Transverse colon (tissue), 4 donors: Measurements from ENCODE around the gene DIS3L. TPM values are rescaled to one million over a fixed set of nuclear protein-coding genes. Genes with fewer than 3 reads are reported as not detected.

ENCODE experiments used
- DNase-seq: peaks from one replicate; pipeline ENCODE4 v3.0.0-alpha.2; 2019
- H3K27ac ChIP-seq, 4 donors: fragments of 200-600 bp; sonication (generic); 2 replicates each; pipeline ENCODE4 v1.5.1; 2016 to 2018; ENCODE audit warnings: inconsistent platforms in 4 of 4
- H3K27me3 ChIP-seq: fragments of 200-600 bp; sonication (generic); 2 replicates; pipeline ENCODE4 v1.5.1; 2017; ENCODE audit warnings: inconsistent platforms
- H3K36me3 ChIP-seq, 4 donors: fragments of 200-600 bp; sonication (generic); 2 replicates each; pipeline ENCODE4 v1.5.1; 2017 to 2019; ENCODE audit warnings: inconsistent platforms in 4 of 4
- H3K4me1 ChIP-seq, 4 donors: fragments of 200-600 bp; sonication (generic); 2 replicates each; pipeline ENCODE4 v1.5.1; 2017 to 2020; ENCODE audit warnings: inconsistent platforms in 4 of 4
- H3K4me3 ChIP-seq, 4 donors: fragments of 200-600 bp; sonication (generic); 1 replicate in 1 of 4; 2 replicates in 3 of 4; pipeline versions ENCODE4 v1.5.1 to v1.6.1; 2017 to 2019; ENCODE audit warnings: inconsistent platforms in 4 of 4
- H3K9me3 ChIP-seq, 2 donors: fragments of 200-600 bp; sonication (generic); 2 replicates each; pipeline ENCODE4 v1.5.1; 2017 to 2019; ENCODE audit warnings: inconsistent platforms in 2 of 2
- CTCF ChIP-seq, 5 experiments: fragments of 200-600 bp in 3 of 5; fragments of 450-650 bp in 2 of 5; sonication (generic) in 3 of 5; IDR thresholded peaks; 1 replicate in 2 of 5; 2 replicates in 3 of 5; pipeline ENCODE4 v1.5.1; 2016 to 2017; ENCODE audit warnings: antibody characterized with exemption in 5 of 5, inconsistent platforms in 3 of 5, mild to moderate bottlenecking in 2 of 5, moderate library complexity in 1 of 5
- EP300 ChIP-seq: sonication (generic); formaldehyde crosslinking; IDR thresholded peaks from one replicate; pipeline ENCODE4 v1.6.1; 2017; ENCODE audit warnings: antibody characterized with exemption, low read depth
- POLR2A ChIP-seq: fragments of 450-650 bp; IDR thresholded peaks from one replicate; pipeline ENCODE4 v1.6.1; 2016; ENCODE audit warnings: antibody characterized with exemption, mild to moderate bottlenecking, moderate library complexity
- POLR2AphosphoS5 ChIP-seq, 3 donors: sonication (generic); formaldehyde crosslinking; IDR thresholded peaks; one replicate each; pipeline ENCODE4 v1.6.1; 2016; ENCODE audit warnings: antibody characterized with exemption in 3 of 3
- WGBS, 2 donors: methylation state at CpG; one replicate each; pipeline ENCODE4 v1.1.5; 2018; ENCODE audit warnings: low coverage in 1 of 2; 5-methylcytosine and 5-hydroxymethylcytosine counted together
- in situ Hi-C, 4 donors: fragments of 200-750 bp; cut with MboI; loops; one replicate each; pipeline versions ENCODE4 v1.15.0 to v1.15.1; 2017; ENCODE audit warnings: low sequenced_read_pairs in 3 of 4, low pct_ligation_motif_present in 1 of 4, low pct_unique_long_range_greater_than_20kb in 1 of 4
- intact Hi-C: fragments of 100-400 bp; cut with DNase I; formaldehyde crosslinking; loops from one replicate; pipeline ENCODE4 v1.15.1; 2023; ENCODE audit warnings: low total_unique reads
- total RNA-seq, 4 donors: library from RNA; depleted of rRNA; stranded (reverse); fragments of >200 nt; gene quantifications; one replicate each; pipeline ENCODE4 v1.1.0, GENCODE V29; 2016

DIS3L gene
- total RNA-seq, 4 donors from 2014 or later = 17.6 to 24.8 (median 24.3) TPM

DNA sequence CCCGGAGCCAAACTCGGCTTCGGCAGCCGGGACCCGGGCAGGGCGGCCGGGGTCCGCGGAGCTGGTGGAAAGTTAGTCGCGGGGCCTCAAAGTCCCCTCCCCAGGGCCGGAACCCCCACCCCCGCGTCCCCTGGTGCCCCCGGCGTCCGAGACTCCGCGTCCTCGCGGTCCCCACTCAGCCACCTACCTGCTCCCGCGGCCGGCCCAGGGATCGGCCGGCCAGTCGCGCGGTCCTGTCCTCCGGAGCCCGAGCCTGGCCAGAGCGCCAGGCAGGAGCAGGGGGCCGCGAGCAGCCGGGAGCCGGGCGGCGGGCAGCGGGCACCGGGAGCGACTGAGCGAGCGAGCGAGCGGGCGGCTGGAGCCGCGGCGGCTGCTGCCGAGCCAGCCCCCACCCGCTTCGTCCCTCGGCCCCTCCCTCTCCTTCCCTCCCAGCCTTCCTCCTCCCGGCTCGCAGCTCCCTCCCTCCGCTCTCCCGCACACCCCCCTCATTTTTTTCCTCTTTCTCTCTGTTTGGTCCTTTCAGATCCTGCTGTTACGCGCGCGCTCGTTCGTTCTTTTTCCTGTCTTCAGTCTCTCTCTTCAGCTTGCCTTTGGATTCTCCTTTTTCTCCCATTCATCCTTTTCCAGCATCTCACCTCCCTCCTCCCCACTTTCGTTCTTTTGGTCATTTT is 39.8 kb upstream of the DIS3L start, which contains the start of gene MEGF11:
MEGF11 (minus strand) TSS at position 333 of the 671 bp plus-strand sequence. CDS start 125,347 bp downstream, outside the sequence.
- DNase-seq = peak; percentile 13
- H3K27me3 ChIP-seq = peaks cover 91% of the 10 kb centered on the region
- intact Hi-C loops (no loop called here), in situ Hi-C loops (no loop called here)
- TF ChIP-seq CTCF (IDR thresholded peaks at IDR 0.05) = no peak
- no peak for TF ChIP-seq POLR2A
- no peak for TF ChIP-seq EP300
- TF ChIP-seq POLR2AphosphoS5 (IDR thresholded peaks at IDR 0.05) = no peak
- no peaks in the 10 kb centered on the region for H3K9me3 ChIP-seq
- H3K4me3 ChIP-seq = peak within 1 kb of the TSS; percentile 7 to 62 (median 38)
- peaks cover 5 to 34% (median 30%) of the 10 kb centered on the region in 4 donors for H3K4me1 ChIP-seq
- 0 to 1% methylated on average over 10 to 51 of the region's 64 CpGs for WGBS, 2 donors
- no peak within 1 kb of the TSS for H3K27ac ChIP-seq
- H3K36me3 ChIP-seq = no peaks in the 10 kb centered on the region

GRCh38 chr15:66254089-66254950 is 39.0 kb upstream of the DIS3L start:
- no peaks in the 10 kb centered on the region for H3K36me3 ChIP-seq
- in situ Hi-C loops = no loop called here
- no peak for DNase-seq
- peaks cover 88% of the 10 kb centered on the region for H3K27me3 ChIP-seq
- TF ChIP-seq POLR2A (no peak), EP300 (no peak), POLR2AphosphoS5 (IDR thresholded peaks at IDR 0.05) (no peak), CTCF (IDR thresholded peaks at IDR 0.05) (no peak)
- intact Hi-C loops = no loop called here
- 12 to 16% methylated on average over 6 to 36 of the region's 36 CpGs for WGBS, 2 donors
- no peaks in the 10 kb centered on the region for H3K9me3 ChIP-seq
- peaks cover 5 to 34% (median 30%) of the 10 kb centered on the region in 4 donors for H3K4me1 ChIP-seq
- H3K27ac ChIP-seq = no peak overlapping the region
- H3K4me3 ChIP-seq = peak overlapping the region in 3 of 4 donors; percentile 33 to 62 (median 42)

DNA sequence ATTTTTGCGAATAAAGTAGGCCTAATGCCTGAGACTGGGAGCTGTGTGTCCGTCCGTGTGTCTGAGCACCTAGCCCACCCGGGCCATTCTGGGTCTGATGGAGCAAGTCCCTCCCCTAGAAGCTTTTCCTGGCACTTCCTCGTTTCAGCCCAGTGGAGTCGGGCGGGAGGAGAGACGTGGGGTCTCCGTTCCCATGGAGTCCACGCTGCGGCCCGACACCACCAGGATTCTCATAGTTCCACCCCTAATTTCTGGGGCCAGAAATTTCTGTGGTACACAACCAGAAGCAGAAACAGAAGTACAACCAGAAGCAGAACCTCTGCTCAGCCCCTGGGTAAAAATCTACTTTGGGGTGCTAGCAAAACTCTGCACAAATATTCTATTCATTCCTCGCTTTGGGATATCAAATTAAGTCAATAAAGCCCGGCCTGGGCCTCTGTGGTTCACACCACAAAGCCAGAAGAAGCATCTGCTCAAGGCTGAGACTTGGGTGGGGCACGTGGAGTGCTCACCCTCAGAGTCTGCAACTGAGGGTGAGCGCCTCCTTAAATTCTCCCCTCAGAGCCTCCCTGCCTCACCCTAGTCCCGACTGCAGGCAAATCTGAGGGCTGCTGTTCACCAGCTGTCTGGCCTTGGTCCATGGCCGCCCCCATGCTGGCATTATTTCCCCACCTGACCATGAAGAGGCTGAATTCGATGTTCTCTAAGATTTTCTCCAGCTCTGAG is 38.3 kb upstream of the DIS3L start:
- 30 to 54% methylated on average over 4 to 19 of the region's 19 CpGs for WGBS, 2 donors
- in situ Hi-C loops (no loop called here), intact Hi-C loops (no loop called here)
- Histone ChIP-seq H3K36me3 (no peaks in the 10 kb centered on the region), H3K9me3 (no peaks in the 10 kb centered on the region), H3K4me3 (no peak overlapping the region), H3K27ac (no peak overlapping the region), H3K4me1 (peaks cover 5 to 34% (median 30%) of the 10 kb centered on the region in 4 donors), H3K27me3 (peaks cover 82% of the 10 kb centered on the region)
- TF ChIP-seq POLR2A (no peak), POLR2AphosphoS5 (IDR thresholded peaks at IDR 0.05) (no peak), EP300 (no peak), CTCF (IDR thresholded peaks at IDR 0.05) (no peak)
- no peak for DNase-seq

- TF ChIP-seq POLR2AphosphoS5 (IDR thresholded peaks at IDR 0.05) (no peak), POLR2A (no peak), EP300 (no peak), CTCF (IDR thresholded peaks at IDR 0.05) (no peak)
- in situ Hi-C loops = no loop called here
Measured at GRCh38 chr15:66256692-66257091, 36.7 kb upstream of the DIS3L start.

More at GRCh38 chr15:66256692-66257091, 36.7 kb upstream of the DIS3L start:
- Histone ChIP-seq H3K4me1 (peaks cover 5 to 30% (median 28%) of the 10 kb centered on the region in 4 donors), H3K9me3 (no peaks in the 10 kb centered on the region), H3K27me3 (peaks cover 66% of the 10 kb centered on the region), H3K27ac (no peak overlapping the region), H3K4me3 (no peak overlapping the region), H3K36me3 (no peaks in the 10 kb centered on the region)
- no peak for DNase-seq
- 71% methylated on average over 3 of the region's 3 CpGs; no CpG with 5 or more reads in 1 of the 2 donors for WGBS, 2 donors
- intact Hi-C loops = no loop called here
